GM12864 (cell line): ENCODE measurements around the gene PLCG1.
A peak's percentile ranks its signal among the peaks of the same experiment; 100 is the strongest.

Source experiments
- DNase-seq: peaks from one replicate; pipeline ENCODE4 v3.0.0-alpha.2; 2011; ENCODE audit warnings: low read depth
- H3K4me3 ChIP-seq: 2 replicates; pipeline ENCODE4 v1.5.1; 2011; ENCODE audit warnings: mild to moderate bottlenecking, low read depth, low read length, control low read depth
- CTCF ChIP-seq: IDR thresholded peaks from 2 replicates; pipeline ENCODE4 v1.5.1; 2011; ENCODE audit warnings: low read depth, mild to moderate bottlenecking, moderate library complexity, low read length, control low read depth, inconsistent platforms; ENCODE audit errors: missing control alignments

Gene PLCG1

GRCh38 chr20:41135187-41135887 is 2.0 kb upstream of the PLCG1 start:
- DNase-seq = no peak
- peak; percentile 89 for TF ChIP-seq CTCF
- no peak overlapping the region for H3K4me3 ChIP-seq

- peak overlapping the region; percentile 74 for H3K4me3 ChIP-seq
- DNase-seq = no peak
- TF ChIP-seq CTCF = no peak
Measured at GRCh38 chr20:41135888-41136679, 1.3 kb upstream of the PLCG1 start.

- DNase-seq = no peak
- peak overlapping the region; percentile 74 for H3K4me3 ChIP-seq
- no peak for TF ChIP-seq CTCF
Measured at GRCh38 chr20:41137614-41138474, 501 bp downstream of the PLCG1 start.

GRCh38 chr20:41138475-41139226 is 1.3 kb downstream of the PLCG1 start:
- DNase-seq = no peak
- TF ChIP-seq CTCF = no peak
- H3K4me3 ChIP-seq = peak overlapping the region; percentile 74

- no peak for TF ChIP-seq CTCF
- peak overlapping the region; percentile 74 for H3K4me3 ChIP-seq
- no peak for DNase-seq
Measured at GRCh38 chr20:41139227-41140093, 2.1 kb downstream of the PLCG1 start.
